ENCODE data around the gene HOMEZ. TPM values are rescaled to one million over a fixed set of nuclear protein-coding genes. Genes with fewer than 3 reads are reported as not detected.

Gene HOMEZ
- total and polyA plus RNA-seq, 9 donors: 5.9 to 23.7 (median 13.4) TPM

DNA sequence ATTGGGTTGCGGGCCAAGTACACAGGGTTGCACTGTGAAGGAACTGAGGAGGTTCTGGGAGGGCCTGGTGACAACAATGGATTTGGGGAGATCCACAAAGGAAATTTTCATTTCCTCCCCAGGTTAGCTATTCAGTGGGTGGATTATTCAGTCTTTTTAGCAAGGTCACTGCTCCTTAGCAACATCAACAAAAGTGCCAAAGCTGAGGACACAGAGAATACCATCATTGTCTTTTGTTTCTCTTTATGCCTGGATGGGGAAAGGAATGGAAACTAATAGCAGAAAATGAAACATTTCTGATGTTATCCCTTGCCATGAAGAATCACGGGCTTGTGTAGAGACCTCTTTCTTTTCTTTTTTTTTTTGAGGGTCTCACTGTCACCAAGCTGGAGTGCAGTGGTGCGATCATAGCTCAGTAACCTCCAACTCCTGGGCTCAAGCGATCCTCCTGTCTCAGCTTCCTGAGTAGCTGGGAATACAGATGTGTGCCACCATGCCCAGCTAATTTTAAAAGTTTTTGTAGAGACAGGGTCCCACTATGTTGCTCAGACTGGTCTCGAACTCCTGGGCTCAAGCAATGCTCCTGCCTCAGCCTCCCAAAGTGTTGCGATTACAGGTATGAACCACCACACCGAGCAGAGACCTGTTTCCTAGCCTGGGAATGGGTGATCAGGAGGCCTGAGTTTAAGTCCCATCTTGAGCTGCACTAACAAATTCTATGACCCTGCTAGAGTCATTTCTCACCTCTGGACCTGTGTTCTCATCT is 10.3 kb upstream of the HOMEZ start:
- Histone ChIP-seq H3K9me3 (no peaks in the 10 kb centered on the region), H3K4me1 (ENCODE audit: insufficient read depth) (no peaks in the 10 kb centered on the region), H3K27me3 (no peaks in the 10 kb centered on the region), H3K4me3 (no peak overlapping the region), H3K36me3 (no peaks in the 10 kb centered on the region), H3K27ac (no peak overlapping the region)
- intact Hi-C loops (cut with DNase I): loop anchor here in 1 of 4 donors (10.0 kb wide), 1 partner anchor 171 kb away; no protein-coding TSS in a partner anchor
- no peak for TF ChIP-seq EP300 (IDR thresholded peaks at IDR 0.05)
- no peak for TF ChIP-seq POLR2A (IDR thresholded peaks at IDR 0.05)
- TF ChIP-seq, protein P1, sequence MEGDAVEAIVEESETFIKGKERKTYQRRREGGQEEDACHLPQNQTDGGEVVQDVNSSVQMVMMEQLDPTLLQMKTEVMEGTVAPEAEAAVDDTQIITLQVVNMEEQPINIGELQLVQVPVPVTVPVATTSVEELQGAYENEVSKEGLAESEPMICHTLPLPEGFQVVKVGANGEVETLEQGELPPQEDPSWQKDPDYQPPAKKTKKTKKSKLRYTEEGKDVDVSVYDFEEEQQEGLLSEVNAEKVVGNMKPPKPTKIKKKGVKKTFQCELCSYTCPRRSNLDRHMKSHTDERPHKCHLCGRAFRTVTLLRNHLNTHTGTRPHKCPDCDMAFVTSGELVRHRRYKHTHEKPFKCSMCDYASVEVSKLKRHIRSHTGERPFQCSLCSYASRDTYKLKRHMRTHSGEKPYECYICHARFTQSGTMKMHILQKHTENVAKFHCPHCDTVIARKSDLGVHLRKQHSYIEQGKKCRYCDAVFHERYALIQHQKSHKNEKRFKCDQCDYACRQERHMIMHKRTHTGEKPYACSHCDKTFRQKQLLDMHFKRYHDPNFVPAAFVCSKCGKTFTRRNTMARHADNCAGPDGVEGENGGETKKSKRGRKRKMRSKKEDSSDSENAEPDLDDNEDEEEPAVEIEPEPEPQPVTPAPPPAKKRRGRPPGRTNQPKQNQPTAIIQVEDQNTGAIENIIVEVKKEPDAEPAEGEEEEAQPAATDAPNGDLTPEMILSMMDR (IDR thresholded peaks at IDR 0.05): no peak
- WGBS, 3 donors: 84% methylated on average over 7 of the region's 7 CpGs
- no peak for DNase-seq

DNA sequence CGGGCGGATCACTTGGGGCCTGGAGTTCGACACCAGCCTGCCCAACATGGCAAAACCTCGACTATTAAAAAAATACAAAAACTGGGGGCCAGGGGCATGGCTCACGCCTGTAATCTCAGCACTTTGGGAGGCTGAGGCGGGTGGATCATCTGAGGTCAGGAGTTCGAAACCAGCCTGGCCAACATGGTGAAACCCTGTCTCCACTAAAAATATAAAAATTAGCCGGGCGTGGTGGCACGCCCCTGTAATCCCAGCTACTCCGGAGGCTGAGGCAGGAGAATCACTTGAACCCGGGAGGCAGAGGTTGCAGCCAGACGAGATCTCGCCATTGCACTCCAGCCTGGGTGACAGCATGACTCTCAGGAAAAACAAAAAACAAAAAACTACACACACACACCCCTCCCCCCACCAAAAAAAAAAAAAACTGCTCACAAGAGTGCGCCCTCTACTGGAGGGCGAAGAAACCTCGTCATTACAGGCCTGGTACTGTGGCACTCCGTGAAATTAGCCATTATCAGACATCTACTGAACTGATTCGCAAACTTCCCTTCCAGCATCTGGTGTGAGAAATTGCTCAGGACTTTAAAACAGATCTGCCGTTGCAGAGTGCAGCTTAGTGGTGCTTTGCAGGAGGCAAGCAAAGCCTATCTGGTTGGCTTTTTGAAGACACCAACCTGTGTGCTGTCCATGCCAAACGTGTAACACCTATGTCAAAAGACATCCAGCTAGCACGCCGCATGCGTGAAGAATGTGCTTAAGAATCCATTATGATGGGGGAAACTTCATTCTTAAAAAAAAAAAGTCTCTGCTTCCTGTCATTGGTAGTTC is 9.0 kb upstream of the HOMEZ start:
- no peaks in the 10 kb centered on the region for H3K27me3 ChIP-seq
- WGBS, 3 donors: 20 to 24% (median 20%) methylated on average over 24 of the region's 24 CpGs
- H3K4me1 ChIP-seq (ENCODE audit: insufficient read depth): no peaks in the 10 kb centered on the region
- peak in 2 of 5 donors; percentile 49 to 50 for DNase-seq
- no peak overlapping the region for H3K4me3 ChIP-seq
- no peaks in the 10 kb centered on the region for H3K36me3 ChIP-seq
- intact Hi-C loops (cut with DNase I): loop anchor here in 1 of 4 donors (10.0 kb wide), 1 partner anchor 170 kb away; no protein-coding TSS in a partner anchor
- H3K9me3 ChIP-seq: no peaks in the 10 kb centered on the region
- H3K27ac ChIP-seq: no peak overlapping the region
- TF ChIP-seq, protein P1 (IDR thresholded peaks at IDR 0.05): peak; percentile 56 to 65 (median 60)
- TF ChIP-seq EP300 (IDR thresholded peaks at IDR 0.05): no peak
- no peak for TF ChIP-seq POLR2A (IDR thresholded peaks at IDR 0.05)

DNA sequence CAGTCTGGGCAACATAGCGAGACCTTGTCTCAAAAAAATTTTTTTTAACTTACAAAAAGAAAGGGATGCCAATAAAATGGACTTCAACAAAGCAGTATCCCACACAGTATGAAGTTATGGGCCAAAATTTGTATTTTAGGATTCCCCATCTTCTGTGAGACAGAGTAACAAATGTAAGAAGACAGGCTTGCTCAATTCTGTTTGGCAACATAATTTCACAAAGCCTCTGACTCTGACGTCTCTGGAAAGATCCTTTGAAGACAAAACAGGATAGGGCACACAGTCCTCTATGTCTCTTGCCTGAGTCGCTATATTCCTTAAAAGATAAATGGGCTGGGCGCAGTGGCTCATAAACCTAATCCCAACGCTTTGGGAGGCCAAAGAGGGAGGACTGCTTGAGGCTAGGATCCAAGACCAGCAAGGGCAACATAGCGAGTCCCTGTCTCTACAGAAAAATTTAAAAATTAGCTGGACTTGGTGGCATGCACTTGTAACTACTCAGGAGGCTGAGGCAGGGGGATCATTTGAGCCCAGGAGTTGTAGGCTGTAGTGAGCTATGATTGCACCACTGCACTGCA is 1.1 kb upstream of the HOMEZ start:
- WGBS, 3 donors: 47 to 56% (median 47%) methylated on average over 6 of the region's 6 CpGs
- DNase-seq: no peak
- Histone ChIP-seq H3K4me3 (peak overlapping the region; percentile 96), H3K36me3 (no peaks in the 10 kb centered on the region), H3K4me1 (ENCODE audit: insufficient read depth) (no peaks in the 10 kb centered on the region), H3K9me3 (no peaks in the 10 kb centered on the region), H3K27me3 (no peaks in the 10 kb centered on the region), H3K27ac (peak overlapping the region; percentile 91 to 94)
- intact Hi-C loops (cut with DNase I): no loop called here
- TF ChIP-seq EP300 (IDR thresholded peaks at IDR 0.05): no peak
- no peak for TF ChIP-seq POLR2A (IDR thresholded peaks at IDR 0.05)
- TF ChIP-seq, protein P1 (IDR thresholded peaks at IDR 0.05): no peak

DNA sequence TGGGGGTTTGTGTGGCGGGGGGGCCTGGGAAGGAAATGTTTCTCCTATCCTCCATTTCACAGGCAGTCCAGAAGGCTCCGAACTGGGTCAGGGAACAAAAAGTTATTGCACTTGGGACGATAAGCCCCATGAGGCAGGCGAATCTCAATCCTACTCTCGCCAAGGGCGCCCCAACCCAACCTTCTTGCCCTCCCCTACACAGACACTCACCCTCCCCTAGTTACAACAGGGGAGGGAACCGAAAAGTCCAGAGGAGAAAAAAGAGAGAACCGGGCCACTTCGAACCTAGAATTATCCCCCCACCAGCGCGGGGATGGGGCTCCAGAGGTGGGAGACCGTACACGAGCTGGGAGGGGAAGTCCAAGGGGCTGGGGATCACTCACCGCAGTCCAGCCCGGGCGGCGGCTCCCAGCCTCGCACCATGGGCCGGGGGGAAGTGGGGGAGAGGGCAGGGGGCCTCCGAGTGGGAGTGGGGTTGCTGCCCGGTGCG is 357 bp downstream of the HOMEZ start:
- TF ChIP-seq, protein P1 (IDR thresholded peaks at IDR 0.05): no peak
- no peak for TF ChIP-seq POLR2A (IDR thresholded peaks at IDR 0.05)
- no peak for TF ChIP-seq EP300 (IDR thresholded peaks at IDR 0.05)
- no peak for DNase-seq
- intact Hi-C loops (cut with DNase I): no loop called here
- Histone ChIP-seq H3K4me1 (ENCODE audit: insufficient read depth) (no peaks in the 10 kb centered on the region), H3K27me3 (no peaks in the 10 kb centered on the region), H3K36me3 (no peaks in the 10 kb centered on the region), H3K4me3 (peak overlapping the region; percentile 96), H3K9me3 (no peaks in the 10 kb centered on the region), H3K27ac (peak overlapping the region; percentile 91 to 94)
- 0 to 1% (median 1%) methylated on average over 16 to 22 of the region's 22 CpGs for WGBS, 3 donors

Measured in ovary (tissue), 9 donors.